Left kidney (tissue), 1 donor: ENCODE results near the gene ZNF491. TPM values are rescaled to one million over a fixed set of nuclear protein-coding genes. Genes with fewer than 3 reads are reported as not detected.

Experiments
- polyA plus RNA-seq: library from polyadenylated mRNA; unstranded; fragments of 120-200 nt; gene quantifications from one replicate; pipeline ENCODE4 v1.2.1, GENCODE V29; 2013; ENCODE audit not compliant: insufficient read length

The ZNF491 gene
- polyA plus RNA-seq, 1 donor = 7.4 TPM

Other genes starting within 250 kb of the ZNF491 start
- 42.3 TPM for gene ELOF1, start 239.3 kb upstream of the ZNF491 start, polyA plus RNA-seq
- 10.0 TPM for gene ACP5, start 220.9 kb upstream of the ZNF491 start, polyA plus RNA-seq
- 43.4 TPM for gene ZNF627, start 201.0 kb upstream of the ZNF491 start, polyA plus RNA-seq
- gene ZNF823, start 59.6 kb upstream of the ZNF491 start, polyA plus RNA-seq = 13.4 TPM
- gene ZNF441, start 31.5 kb upstream of the ZNF491 start, polyA plus RNA-seq = 18.3 TPM
- 28.8 TPM for gene ZNF440, start 15.8 kb downstream of the ZNF491 start, polyA plus RNA-seq
- 34.7 TPM for gene ZNF439, start 50.2 kb downstream of the ZNF491 start, polyA plus RNA-seq
- 32.2 TPM for gene ZNF69, start 89.3 kb downstream of the ZNF491 start, polyA plus RNA-seq
- 29.6 TPM for gene ZNF700, start 126.6 kb downstream of the ZNF491 start, polyA plus RNA-seq
- gene ZNF763, start 166.5 kb downstream of the ZNF491 start, polyA plus RNA-seq = 13.4 TPM
- 23.1 TPM for gene ZNF433, start 237.2 kb downstream of the ZNF491 start, polyA plus RNA-seq